ENCODE data around the gene CDK19.

Gene CDK19

DNA sequence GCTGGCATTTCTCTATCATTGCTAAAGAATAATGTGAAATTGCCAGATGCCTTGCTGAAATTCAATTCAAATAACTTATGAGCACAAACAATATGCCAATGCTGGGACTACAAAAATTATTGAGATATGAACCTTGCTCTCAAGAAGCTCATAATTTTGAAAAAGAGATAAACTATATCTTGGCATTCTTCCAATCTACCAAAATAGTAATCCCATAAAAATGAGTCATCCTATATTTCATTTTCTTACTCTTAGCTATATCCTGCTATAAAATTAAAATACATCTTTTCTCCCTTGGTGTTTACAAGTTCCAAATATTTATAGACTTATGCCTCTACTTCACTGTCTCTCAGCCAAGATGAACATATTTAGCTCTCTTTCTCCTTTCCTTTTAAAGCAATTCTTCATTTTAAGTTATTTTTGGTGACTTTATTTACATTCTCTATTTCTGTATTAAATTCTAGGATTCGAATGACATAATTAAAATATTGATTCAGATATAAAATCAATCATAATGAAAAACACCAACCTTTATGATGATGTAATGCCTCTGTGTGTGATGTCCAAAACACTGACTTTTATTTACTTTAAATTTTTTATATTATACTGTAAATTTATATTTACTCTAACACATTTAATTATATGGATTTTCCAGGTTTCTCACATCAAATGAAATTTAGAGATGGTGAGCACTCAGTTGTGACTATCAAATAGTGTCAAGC, 152.6 kb downstream of the CDK19 start:
- Histone ChIP-seq H3K4me2 (ENCODE audit: low read depth, low read length) (no peak overlapping the region), H3K4me1 (ENCODE audit: low read length) (no peaks in the 10 kb centered on the region), H3K4me3 (ENCODE audit: low read length) (no peak overlapping the region), H3K27me3 (replicated peaks; ENCODE audit: insufficient read depth, low read length) (no peaks in the 10 kb centered on the region), H4K20me1 (ENCODE audit: insufficient read depth, low read length) (no peaks in the 10 kb centered on the region), H2AFZ (ENCODE audit: low read length) (no peak overlapping the region), H3K9me2 (replicated peaks; ENCODE audit: insufficient read depth, low read length) (no peaks in the 10 kb centered on the region), H3F3A (ENCODE audit: insufficient read depth, low read length) (no peaks in the 10 kb centered on the region), H3K9ac (ENCODE audit: low read length) (no peak overlapping the region), H3K79me2 (ENCODE audit: low read length) (no peaks in the 10 kb centered on the region), H3K36me3 (replicated peaks; ENCODE audit: insufficient read depth, low read length) (no peaks in the 10 kb centered on the region), H3K27ac (ENCODE audit: low read length) (no peak overlapping the region), H3K9me3 (replicated peaks; ENCODE audit: insufficient read depth, low read length) (no peaks in the 10 kb centered on the region)
- TF ChIP-seq, protein P1, sequence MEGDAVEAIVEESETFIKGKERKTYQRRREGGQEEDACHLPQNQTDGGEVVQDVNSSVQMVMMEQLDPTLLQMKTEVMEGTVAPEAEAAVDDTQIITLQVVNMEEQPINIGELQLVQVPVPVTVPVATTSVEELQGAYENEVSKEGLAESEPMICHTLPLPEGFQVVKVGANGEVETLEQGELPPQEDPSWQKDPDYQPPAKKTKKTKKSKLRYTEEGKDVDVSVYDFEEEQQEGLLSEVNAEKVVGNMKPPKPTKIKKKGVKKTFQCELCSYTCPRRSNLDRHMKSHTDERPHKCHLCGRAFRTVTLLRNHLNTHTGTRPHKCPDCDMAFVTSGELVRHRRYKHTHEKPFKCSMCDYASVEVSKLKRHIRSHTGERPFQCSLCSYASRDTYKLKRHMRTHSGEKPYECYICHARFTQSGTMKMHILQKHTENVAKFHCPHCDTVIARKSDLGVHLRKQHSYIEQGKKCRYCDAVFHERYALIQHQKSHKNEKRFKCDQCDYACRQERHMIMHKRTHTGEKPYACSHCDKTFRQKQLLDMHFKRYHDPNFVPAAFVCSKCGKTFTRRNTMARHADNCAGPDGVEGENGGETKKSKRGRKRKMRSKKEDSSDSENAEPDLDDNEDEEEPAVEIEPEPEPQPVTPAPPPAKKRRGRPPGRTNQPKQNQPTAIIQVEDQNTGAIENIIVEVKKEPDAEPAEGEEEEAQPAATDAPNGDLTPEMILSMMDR (IDR thresholded peaks at IDR 0.05; ENCODE audit: low read length), result no peak
- TF ChIP-seq EZH2phosphoT487 (IDR thresholded peaks at IDR 0.05; ENCODE audit: low read length) (no peak), EZH2 (optimal IDR thresholded peaks at IDR 0.05; ENCODE audit: low read depth, low read length) (no peak)
- no peak for DNase-seq

DNA sequence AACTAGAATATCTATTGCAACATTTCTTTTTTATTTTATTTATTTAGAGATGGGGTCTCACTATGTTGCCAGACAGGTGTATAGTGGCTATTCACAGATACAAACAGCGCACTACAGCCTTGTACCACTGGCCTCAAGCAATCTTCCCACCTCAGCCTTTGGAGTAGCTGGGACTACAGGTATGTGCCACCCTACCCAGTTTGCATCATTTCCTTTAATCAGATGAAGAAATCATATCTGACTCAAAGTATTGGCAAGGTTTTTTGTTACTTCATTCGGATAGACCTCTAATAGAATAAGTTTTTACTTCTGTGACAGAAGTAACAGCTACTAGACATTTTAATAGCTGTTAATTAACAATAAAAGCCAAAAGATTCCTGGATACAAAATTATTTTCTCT, 153.9 kb downstream of the CDK19 start:
- Histone ChIP-seq H3K79me2 (ENCODE audit: low read length) (no peaks in the 10 kb centered on the region), H3K4me2 (ENCODE audit: low read depth, low read length) (no peak overlapping the region), H3K9me2 (replicated peaks; ENCODE audit: insufficient read depth, low read length) (no peaks in the 10 kb centered on the region), H2AFZ (ENCODE audit: low read length) (no peak overlapping the region), H3K36me3 (replicated peaks; ENCODE audit: insufficient read depth, low read length) (no peaks in the 10 kb centered on the region), H3K9me3 (replicated peaks; ENCODE audit: insufficient read depth, low read length) (no peaks in the 10 kb centered on the region), H3K27ac (ENCODE audit: low read length) (no peak overlapping the region), H3K27me3 (replicated peaks; ENCODE audit: insufficient read depth, low read length) (no peaks in the 10 kb centered on the region), H3F3A (ENCODE audit: insufficient read depth, low read length) (no peaks in the 10 kb centered on the region), H3K4me1 (ENCODE audit: low read length) (no peaks in the 10 kb centered on the region), H3K4me3 (ENCODE audit: low read length) (no peak overlapping the region), H4K20me1 (ENCODE audit: insufficient read depth, low read length) (no peaks in the 10 kb centered on the region), H3K9ac (ENCODE audit: low read length) (no peak overlapping the region)
- DNase-seq, result no peak
- TF ChIP-seq, protein P1 (IDR thresholded peaks at IDR 0.05; ENCODE audit: low read length), result no peak
- TF ChIP-seq EZH2 (optimal IDR thresholded peaks at IDR 0.05; ENCODE audit: low read depth, low read length) (no peak), EZH2phosphoT487 (IDR thresholded peaks at IDR 0.05; ENCODE audit: low read length) (no peak)

DNA sequence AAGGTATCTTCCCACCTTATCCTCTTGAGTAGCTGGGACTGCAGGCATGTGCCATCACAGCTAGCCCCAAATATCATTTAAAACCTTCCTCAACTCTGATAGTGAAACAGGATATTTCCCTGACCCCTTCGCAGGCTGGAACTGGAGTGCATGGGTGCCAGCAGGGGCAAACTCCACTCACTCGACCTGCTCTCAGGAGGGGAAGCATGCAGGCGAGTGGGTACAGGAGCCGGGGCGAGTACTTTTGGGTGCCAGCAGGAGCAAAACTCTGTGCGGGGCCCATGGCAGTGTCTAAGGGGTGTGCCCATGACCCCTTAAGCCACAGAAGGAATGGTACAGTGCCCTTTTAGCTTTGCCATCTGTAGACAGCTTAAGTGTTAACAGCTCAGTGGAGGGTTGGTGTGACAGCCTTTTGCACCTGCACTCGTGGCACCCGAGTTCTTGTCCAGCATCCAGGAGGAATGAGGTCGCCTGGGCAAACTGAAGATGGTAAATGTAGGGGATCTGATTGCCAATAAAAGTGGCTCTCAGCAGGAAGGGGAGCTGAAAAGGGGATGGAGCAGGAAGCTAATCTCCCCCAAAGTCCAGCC, 155.1 kb downstream of the CDK19 start:
- Histone ChIP-seq H3K36me3 (replicated peaks; ENCODE audit: insufficient read depth, low read length) (no peaks in the 10 kb centered on the region), H4K20me1 (ENCODE audit: insufficient read depth, low read length) (no peaks in the 10 kb centered on the region), H3K27me3 (replicated peaks; ENCODE audit: insufficient read depth, low read length) (no peaks in the 10 kb centered on the region), H3K9ac (ENCODE audit: low read length) (no peak overlapping the region), H3F3A (ENCODE audit: insufficient read depth, low read length) (no peaks in the 10 kb centered on the region), H3K4me2 (ENCODE audit: low read depth, low read length) (no peak overlapping the region), H3K9me2 (replicated peaks; ENCODE audit: insufficient read depth, low read length) (no peaks in the 10 kb centered on the region), H3K27ac (ENCODE audit: low read length) (no peak overlapping the region), H3K9me3 (replicated peaks; ENCODE audit: insufficient read depth, low read length) (no peaks in the 10 kb centered on the region), H3K4me1 (ENCODE audit: low read length) (no peaks in the 10 kb centered on the region), H2AFZ (ENCODE audit: low read length) (no peak overlapping the region), H3K79me2 (ENCODE audit: low read length) (no peaks in the 10 kb centered on the region), H3K4me3 (ENCODE audit: low read length) (no peak overlapping the region)
- TF ChIP-seq EZH2 (optimal IDR thresholded peaks at IDR 0.05; ENCODE audit: low read depth, low read length) (no peak), EZH2phosphoT487 (IDR thresholded peaks at IDR 0.05; ENCODE audit: low read length) (no peak)
- TF ChIP-seq, protein P1 (IDR thresholded peaks at IDR 0.05; ENCODE audit: low read length), result no peak
- no peak for DNase-seq

Data from MM.1S (cell line).